Subcutaneous adipose tissue (tissue), 4 donors: ENCODE data around the gene MARS1. TPM values are rescaled to one million over a fixed set of nuclear protein-coding genes. Genes with fewer than 3 reads are reported as not detected.

Experiments
- total RNA-seq, 4 donors: library from RNA; depleted of rRNA; stranded (reverse); fragments of >200 nt; gene quantifications; one replicate each; pipeline ENCODE4 v1.1.0, GENCODE V29; 2016
- TF ChIP-seq, protein P1 (sequence below): fragments of 450-650 bp; IDR thresholded peaks from one replicate; pipeline ENCODE4 v1.5.1; 2016; ENCODE audit warnings: low read depth, mild to moderate bottlenecking, control low read depth, antibody characterized with exemption, moderate library complexity

Gene MARS1
- total RNA-seq, 4 donors from 2014 or later: 43.4 to 86.9 (median 47.5) TPM

DNA sequence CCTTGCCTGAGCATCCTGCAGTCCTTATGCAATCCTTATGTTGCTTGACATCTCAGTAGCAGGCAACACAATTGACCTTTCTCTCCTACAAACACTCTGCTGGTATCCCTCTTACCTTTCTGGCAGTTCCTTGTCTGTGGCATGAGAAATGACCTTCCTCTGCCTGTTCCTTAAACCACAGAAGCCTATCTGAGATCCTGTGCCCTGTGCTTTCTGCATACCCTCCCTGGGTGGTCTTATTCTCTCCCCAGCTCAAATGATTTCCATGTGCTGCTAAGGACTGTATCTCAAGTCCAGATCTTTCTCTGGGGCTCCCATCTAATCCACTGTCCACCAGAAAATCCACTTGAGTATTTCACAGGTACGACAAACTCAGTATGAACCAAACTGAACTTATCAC, 6.2 kb upstream of the MARS1 start:
- TF ChIP-seq, protein P1, sequence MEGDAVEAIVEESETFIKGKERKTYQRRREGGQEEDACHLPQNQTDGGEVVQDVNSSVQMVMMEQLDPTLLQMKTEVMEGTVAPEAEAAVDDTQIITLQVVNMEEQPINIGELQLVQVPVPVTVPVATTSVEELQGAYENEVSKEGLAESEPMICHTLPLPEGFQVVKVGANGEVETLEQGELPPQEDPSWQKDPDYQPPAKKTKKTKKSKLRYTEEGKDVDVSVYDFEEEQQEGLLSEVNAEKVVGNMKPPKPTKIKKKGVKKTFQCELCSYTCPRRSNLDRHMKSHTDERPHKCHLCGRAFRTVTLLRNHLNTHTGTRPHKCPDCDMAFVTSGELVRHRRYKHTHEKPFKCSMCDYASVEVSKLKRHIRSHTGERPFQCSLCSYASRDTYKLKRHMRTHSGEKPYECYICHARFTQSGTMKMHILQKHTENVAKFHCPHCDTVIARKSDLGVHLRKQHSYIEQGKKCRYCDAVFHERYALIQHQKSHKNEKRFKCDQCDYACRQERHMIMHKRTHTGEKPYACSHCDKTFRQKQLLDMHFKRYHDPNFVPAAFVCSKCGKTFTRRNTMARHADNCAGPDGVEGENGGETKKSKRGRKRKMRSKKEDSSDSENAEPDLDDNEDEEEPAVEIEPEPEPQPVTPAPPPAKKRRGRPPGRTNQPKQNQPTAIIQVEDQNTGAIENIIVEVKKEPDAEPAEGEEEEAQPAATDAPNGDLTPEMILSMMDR: no peak

DNA sequence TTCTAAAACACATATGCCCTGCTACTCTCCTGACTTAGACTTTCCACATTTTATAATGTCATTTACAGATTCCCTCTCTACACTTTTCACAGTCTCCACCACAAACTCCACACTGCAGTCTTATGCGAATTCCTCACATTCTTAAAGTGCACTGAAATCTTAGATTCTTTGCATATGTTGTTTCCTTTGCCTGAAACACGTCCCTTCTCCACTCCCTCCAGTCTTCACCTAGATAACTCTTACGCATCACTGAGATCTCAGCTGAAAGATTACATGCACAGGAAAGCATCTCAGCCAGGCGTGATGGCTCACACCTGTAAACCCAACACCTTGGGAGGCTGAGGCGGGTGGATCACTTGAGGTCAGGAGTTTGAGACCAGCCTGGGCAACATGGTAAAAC, 4.4 kb upstream of the MARS1 start:
- TF ChIP-seq, protein P1: no peak

DNA sequence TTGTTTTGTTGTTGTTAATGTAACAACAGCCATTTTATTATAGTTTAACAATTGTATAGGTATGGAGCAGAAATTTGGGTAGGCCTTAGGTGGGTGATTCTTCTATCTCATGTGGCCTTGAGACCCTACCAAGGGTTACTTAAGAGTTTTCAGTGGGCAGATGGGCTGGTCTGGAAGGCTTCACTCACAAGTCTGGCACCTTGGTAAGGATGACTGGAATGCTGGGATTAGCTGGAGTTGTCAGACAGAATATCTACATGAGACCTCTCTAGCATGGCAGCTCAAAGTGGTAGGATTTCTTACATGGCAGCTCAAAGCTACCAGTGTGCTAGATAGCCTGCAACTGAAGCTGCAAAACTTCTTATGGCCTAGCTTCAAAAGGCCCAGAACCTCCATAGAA, 2.2 kb upstream of the MARS1 start:
- TF ChIP-seq, protein P1: no peak

DNA sequence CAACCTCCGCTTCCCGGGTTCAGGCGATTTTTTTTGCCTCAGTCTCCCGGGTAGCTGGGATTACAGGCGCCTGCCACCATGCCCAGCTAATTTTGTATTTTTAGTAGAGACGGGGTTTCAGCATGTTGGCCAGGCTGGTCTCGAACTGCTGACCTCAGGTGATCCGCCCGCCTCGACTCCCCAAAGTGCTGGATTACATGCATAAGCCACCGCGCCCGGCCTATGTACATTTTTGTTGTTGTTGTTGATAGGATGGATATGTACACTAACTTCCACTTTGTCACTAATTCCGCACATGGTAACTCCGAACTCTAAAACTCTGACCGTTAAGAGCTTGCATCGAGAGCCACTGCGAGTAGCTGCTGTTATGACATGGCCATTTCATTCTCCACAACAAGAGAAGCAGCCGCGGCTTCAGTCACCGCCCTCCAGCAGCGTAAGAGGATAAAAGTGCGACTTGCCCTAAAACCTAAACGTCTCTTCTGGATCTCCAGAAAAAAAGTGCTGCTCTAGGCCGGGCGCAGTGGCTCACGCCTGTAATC, 742 bp upstream of the MARS1 start:
- TF ChIP-seq, protein P1: no peak

DNA sequence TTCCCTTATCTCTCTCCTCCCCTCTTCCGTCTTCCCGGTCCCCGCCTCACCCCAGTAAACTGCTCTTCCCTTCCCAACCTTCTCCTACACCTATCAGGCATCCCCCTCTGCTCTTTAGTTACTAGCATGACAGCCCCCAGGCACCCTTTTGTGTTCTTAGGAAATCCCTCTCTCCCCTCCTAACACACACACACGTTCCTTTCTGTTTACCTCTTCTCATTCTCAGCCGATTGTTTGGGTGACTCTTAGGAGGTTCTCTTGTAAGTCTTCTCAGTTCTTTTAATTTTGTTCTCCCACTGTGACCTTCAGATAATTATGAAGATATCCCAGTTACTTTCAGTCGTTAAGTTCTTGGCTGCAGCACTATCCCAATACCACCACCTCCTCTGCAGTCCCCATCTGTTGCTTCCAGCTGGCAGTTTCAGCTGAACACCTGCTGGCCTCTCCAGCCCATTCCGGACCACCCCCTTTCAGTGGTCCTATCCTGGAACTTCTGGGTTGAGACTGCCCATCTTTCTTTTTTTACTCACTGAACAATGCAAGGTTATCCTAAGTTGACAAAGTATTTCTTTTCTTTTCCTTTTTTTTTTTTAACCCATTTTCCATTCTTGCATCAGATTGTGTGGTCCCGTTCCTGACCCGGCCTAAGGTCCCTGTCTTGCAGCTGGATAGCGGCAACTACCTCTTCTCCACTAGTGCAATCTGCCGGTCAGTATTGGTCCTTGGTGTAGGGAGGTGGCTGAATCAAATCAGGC, 711 bp downstream of the MARS1 start:
- TF ChIP-seq, protein P1: no peak

DNA sequence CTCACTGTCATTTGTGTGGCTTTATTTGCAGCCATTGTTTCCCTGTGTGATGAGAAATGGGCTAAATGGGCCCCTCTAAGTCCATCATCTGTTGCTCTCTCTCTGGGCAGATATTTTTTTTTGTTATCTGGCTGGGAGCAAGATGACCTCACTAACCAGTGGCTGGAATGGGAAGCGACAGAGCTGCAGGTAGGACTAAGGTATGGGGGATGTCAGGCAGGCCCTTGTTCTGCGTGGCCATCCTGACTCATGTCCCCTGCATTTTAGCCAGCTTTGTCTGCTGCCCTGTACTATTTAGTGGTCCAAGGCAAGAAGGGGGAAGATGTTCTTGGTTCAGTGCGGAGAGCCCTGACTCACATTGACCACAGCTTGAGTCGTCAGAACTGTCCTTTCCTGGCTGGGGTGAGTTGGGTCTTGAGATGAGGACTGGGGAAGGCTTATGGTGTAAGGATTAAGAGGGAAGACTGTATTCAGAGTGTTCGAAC, 1.3 kb downstream of the MARS1 start:
- TF ChIP-seq, protein P1: no peak

DNA sequence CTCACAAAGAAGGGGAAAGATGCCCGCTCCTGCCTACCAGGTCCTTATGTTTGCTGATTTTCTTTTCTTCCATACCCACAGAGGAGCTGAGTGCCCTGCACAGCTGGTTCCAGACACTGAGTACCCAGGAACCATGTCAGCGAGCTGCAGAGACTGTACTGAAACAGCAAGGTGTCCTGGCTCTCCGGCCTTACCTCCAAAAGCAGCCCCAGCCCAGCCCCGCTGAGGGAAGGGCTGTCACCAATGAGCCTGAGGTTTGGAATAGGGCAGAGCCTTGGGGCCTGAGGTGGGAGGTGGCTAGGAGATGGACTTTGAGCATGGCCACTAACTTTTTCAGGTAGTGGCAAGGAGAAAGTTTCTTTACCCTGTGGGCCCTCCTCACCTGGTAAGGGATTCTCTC, 2.3 kb downstream of the MARS1 start:
- TF ChIP-seq, protein P1: no peak
